PFSK-1 (cell line): ENCODE measurements around the gene PLA2G4D.

Experiments
- POLR2AphosphoS5 ChIP-seq: IDR thresholded peaks from 2 replicates; pipeline ENCODE4 v1.6.1; 2012; ENCODE audit warnings: low read depth, mild to moderate bottlenecking, control low read depth, low read length, moderate library complexity
- SIN3A ChIP-seq: IDR thresholded peaks from 2 replicates; pipeline ENCODE4 v1.6.1; 2012; ENCODE audit warnings: mild to moderate bottlenecking, low read length, moderate library complexity, borderline replicate concordance; ENCODE audit not compliant: insufficient read depth
- TAF1 ChIP-seq: IDR thresholded peaks from 2 replicates; pipeline ENCODE4 v1.6.1; 2012; ENCODE audit warnings: low read length, control low read depth, borderline replicate concordance; ENCODE audit not compliant: insufficient read depth
- TF ChIP-seq, protein P1 (sequence below), 2 experiments: IDR thresholded peaks; 2 replicates each; pipeline versions ENCODE4 v1.6.1 to v1.8.0; 2011 to 2012; ENCODE audit warnings: low read depth in 2 of 2, low read length in 2 of 2, control low read depth in 1 of 2, inconsistent platforms in 1 of 2, mild to moderate bottlenecking in 1 of 2, moderate library complexity in 1 of 2; ENCODE audit not compliant: insufficient read depth in 1 of 2

- TF ChIP-seq TAF1 (no peak), POLR2AphosphoS5 (no peak), SIN3A (no peak)
- TF ChIP-seq, protein P1, sequence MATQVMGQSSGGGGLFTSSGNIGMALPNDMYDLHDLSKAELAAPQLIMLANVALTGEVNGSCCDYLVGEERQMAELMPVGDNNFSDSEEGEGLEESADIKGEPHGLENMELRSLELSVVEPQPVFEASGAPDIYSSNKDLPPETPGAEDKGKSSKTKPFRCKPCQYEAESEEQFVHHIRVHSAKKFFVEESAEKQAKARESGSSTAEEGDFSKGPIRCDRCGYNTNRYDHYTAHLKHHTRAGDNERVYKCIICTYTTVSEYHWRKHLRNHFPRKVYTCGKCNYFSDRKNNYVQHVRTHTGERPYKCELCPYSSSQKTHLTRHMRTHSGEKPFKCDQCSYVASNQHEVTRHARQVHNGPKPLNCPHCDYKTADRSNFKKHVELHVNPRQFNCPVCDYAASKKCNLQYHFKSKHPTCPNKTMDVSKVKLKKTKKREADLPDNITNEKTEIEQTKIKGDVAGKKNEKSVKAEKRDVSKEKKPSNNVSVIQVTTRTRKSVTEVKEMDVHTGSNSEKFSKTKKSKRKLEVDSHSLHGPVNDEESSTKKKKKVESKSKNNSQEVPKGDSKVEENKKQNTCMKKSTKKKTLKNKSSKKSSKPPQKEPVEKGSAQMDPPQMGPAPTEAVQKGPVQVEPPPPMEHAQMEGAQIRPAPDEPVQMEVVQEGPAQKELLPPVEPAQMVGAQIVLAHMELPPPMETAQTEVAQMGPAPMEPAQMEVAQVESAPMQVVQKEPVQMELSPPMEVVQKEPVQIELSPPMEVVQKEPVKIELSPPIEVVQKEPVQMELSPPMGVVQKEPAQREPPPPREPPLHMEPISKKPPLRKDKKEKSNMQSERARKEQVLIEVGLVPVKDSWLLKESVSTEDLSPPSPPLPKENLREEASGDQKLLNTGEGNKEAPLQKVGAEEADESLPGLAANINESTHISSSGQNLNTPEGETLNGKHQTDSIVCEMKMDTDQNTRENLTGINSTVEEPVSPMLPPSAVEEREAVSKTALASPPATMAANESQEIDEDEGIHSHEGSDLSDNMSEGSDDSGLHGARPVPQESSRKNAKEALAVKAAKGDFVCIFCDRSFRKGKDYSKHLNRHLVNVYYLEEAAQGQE (IDR thresholded peaks at IDR 0.05; ENCODE audit: insufficient read depth in 1 of 2, low read depth in 2 of 2, low read length in 2 of 2) = no peak
Observed at GRCh38 chr15:42141795-42142667, 47.7 kb upstream of the PLA2G4D start.
